Ramos (cell line): ENCODE results near the gene PRR11.
"Not testable (repeated sequence)": the region's sequence is repeated elsewhere in the genome, so short reads cannot be mapped to it uniquely, and the experiment has no call there.

Source experiments
- in situ Hi-C: fragments of 300-500 bp; cut with MboI; formaldehyde crosslinking; loops from one replicate; pipeline ENCODE4 v1.14.3; 2022; ENCODE audit warnings: low sequenced_read_pairs; ENCODE audit not compliant: unreplicated experiment

The PRR11 gene

GRCh38 chr17:59151006-59151405 lies 4.5 kb upstream of the PRR11 start:
- in situ Hi-C loops, result no loop called here

GRCh38 chr17:59151591-59151990 lies 4.0 kb upstream of the PRR11 start:
- in situ Hi-C loops, result no loop called here

DNA sequence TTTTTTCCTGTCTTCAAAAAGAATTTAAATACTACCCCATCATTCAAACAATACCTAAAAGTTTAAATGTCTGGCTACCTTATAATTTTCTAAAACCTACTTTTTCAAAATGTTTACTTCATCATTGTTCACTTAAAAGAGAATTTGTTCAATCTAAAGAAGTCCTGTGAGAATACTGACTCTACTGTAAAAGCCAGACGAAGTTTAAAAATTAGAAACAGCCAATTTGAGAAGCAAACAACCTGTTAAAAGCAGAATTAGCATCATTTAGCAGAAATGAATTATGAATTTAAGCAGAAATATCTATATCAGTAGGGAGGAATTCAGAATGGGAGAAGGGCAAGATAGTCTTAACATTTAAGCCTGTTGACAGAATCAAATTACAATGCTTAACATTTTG lies 2.6 kb upstream of the PRR11 start:
- in situ Hi-C loops, result no loop called here

DNA sequence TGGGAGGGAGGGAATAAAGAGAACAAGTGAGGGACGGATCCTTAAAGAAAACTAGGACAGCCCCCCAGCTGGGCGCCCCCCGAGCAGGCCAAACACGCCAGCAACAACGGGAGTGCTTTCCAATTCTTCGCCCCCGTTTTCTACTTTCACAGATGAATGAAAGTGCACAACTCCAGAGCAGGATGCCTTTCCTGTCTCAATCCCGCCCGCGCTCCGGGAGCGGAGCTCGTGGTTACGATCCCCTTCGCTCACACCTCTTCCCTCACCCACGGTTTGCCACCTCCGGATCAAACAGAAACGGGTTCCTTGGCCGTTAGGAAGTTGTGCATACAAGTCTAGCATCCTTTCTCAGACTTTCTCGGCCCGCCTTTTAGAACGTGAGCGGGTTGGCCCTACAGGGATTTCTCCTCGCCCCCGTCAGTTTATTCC lies 1.2 kb upstream of the PRR11 start:
- in situ Hi-C loops, result no loop called here

GRCh38 chr17:59154721-59155438 lies 666 bp upstream of the PRR11 start, which contains the start of gene SKA2:
Gene SKA2 (minus strand): TSS chr17:59155186. CDS start chr17:59155163, 23 bp downstream.
- in situ Hi-C loops, result no loop called here

DNA sequence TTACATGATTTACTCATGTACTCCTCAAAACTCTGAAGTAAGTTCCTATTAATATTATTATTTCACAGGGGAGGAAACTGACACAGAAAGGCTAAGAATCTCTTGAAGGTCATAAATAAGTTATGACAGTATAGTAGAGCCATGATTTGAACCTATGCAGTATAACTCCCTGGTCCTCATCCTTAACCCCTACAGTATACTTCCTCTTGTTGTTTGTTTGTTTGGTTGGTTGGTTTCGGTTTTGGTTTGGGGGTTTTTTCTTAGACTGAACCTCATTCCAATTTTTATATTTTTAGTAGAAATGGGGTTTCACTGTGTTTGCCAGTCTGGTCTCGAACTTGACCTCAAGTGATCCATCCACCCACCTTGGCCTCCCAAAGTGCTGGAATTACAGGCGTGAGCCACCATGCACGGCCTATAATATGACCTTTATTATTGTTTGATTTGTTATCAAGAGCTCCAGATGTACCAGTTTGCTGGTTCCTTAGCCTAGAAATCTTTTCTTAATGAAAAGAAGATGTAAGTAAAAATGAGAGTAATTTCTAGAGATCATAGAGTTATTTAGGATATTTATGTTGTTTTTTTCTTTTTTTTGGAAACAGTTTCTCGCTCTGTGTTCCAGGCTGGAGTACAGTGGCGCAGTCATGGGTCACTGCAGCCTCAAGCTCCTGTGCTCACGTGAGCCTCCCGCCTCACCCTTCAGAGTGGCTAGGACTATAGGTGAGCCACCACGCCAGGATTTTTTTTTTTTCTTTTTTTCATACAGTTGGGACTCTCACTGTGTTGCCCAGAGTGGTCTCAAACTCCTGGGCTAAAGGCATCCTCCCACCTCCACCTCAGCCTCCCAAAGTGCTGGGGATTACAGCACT lies 4.8 kb downstream of the PRR11 start:
- in situ Hi-C loops, result no loop called here

DNA sequence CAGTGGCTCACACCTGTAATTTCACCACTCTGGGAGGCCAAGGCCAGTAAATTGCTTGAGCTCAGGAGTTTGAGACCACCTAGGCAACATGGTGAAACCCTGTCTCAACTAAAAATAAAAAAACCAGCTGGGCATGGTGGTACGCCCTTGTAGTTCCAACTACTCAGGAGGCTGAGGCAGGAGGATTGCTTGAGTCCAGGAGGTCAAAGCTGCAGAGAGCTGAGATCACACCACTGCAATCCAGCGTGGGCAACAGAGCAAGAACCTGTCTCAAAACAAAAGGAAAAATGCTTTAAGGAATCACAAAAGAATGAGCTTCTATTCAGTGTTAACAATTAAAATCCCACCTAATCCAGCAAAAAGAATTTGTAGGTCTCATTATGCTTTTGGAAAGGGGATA lies 5.9 kb downstream of the PRR11 start:
- in situ Hi-C loops, result no loop called here

DNA sequence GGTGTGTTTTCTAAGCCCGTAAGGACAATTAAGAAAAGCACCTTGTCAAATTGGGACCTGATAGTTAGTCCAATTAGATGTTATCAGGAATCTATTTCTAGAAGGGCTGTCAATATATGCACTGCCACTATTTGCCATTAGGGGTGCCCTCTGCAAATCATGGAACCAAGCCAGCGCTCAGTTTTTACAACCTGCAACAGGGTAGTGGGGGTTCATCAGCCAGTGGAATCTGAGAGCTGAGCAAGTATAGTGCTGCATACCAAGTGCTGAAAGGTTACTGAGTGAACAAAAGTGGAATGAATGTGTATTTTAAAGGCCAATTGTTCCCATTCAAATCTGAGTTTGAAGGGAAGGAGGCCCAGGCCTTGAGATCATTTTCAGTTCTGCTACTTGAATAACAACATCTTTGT lies 10.4 kb downstream of the PRR11 start:
- in situ Hi-C loops, result no loop called here

DNA sequence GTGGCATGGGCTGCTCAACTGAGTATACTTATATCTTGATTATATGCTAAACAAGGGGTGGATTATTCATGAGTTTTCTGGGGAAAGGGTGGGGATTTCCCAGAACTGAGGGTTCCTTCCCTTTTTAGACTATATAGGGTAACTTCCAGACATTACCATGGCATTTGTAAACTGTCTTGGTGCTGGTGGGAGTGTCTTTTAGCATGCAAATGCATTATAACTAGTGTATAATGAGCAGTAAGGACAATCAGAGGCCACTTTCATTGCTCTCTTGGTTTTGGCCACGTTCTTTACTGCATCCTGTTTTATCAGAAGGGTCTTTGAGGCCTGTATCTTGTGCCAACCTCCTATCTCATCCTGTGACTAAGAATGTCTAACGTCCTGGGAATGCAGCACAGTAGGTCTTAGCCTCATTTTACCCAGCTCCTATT lies 12.0 kb downstream of the PRR11 start:
- in situ Hi-C loops, result no loop called here

DNA sequence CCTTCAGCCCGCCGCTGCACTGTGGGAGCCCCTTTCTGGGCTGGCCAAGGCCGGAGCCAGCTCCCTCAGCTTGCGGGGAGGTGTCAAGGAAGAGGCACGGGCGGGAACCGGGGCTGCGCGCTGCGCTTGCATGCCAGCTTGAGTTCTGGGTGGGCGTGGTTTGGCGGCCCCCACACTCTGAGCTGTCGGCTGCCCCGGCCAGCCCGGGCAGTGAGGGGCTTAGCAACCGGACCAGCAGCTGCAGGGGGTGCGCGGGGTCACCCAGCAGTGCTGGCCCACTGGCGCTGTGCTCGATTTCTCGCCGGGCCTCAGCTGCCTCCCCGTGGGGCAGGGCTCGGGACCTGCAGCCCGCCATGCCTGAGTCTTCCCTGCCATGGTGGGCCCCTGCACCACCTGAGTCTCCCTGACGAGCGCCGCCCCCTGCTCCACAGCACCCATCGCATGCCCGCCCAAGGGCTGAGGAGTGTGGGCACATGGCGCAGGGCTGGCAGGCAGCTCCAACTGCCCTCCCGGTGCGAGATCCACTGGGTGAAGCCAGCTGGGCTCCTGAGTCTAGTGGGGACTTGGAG lies 17.0 kb downstream of the PRR11 start:
- in situ Hi-C loops, result no loop called here

DNA sequence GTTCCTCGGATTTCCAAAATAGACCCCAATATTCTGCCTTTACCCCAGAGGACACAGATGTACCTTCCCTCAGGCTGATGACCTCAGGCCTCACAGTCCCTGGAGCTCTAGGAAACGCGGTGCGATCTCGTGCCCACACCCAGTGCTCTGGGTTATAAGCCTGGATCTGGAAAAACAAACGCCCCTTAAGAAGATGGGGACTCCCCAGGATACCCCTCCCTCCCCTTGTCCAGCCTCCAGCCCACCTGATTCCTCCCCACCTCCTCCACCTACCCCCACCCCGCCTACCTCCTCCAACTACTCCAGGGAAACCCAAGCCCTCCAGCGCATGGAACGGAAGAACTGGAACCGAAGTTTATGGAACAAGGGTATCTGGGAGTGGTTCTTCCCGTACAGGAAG lies 19.1 kb downstream of the PRR11 start:
- in situ Hi-C loops, result no loop called here

GRCh38 chr17:59175076-59175475 lies 19.5 kb downstream of the PRR11 start:
- in situ Hi-C loops, result no loop called here

GRCh38 chr17:59178266-59178985 lies 22.9 kb downstream of the PRR11 start:
- in situ Hi-C loops, result no loop called here

GRCh38 chr17:59179601-59180000 lies 24.1 kb downstream of the PRR11 start:
- in situ Hi-C loops, result not testable (repeated sequence)

- in situ Hi-C loops, result no loop called here
These were observed 25.1 kb downstream of the PRR11 start for GRCh38 chr17:59180626-59181025.

DNA sequence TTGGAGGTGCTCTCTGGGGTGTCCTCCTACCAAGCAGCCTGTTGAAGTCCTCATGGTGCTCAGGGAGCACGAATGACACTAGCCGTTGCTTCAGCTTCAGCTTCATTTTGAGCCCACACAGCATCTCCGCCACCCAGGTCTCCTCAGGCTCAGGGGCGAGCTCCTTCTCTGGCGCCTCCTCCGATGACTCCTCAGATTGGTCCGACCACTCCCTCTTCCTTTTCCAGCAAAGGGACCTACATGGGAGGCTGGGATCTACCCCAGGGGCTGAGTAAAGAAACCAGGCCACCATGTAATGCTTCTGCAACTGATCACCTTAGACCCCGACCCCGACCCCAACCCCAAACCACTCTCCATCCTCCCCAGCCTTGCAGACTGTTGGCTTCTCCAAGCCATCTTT lies 25.9 kb downstream of the PRR11 start:
- in situ Hi-C loops, result no loop called here

- in situ Hi-C loops, result no loop called here
These were observed 30.5 kb downstream of the PRR11 start for GRCh38 chr17:59185997-59186396.

GRCh38 chr17:59186850-59187249 lies 31.3 kb downstream of the PRR11 start:
- in situ Hi-C loops, result no loop called here

- in situ Hi-C loops, result no loop called here
These were observed 35.3 kb downstream of the PRR11 start for GRCh38 chr17:59190806-59191205.

DNA sequence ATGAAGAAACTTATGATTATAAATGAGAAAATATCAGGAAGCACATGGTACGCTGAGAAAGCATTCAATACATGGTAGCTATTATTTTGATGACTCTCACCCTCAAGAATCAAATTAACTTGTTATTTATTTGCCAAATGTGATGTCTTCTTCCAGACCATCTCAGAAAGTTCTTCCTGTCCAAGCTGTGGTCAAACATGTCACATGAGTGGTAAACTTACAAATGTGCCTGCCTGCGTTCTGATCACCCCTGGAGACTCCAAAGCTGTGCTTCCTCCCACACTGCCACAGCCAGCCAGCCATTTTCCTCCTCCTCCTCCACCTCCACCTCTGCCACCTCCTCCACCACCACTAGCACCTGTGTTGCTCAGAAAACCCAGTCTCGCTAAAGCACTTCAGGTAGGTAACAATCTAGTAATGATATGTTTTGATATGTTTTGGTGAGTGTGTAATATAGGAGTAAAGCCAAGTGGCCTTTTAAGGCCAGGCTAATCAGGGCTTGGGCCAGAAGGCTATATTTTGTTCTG lies 37.9 kb downstream of the PRR11 start:
- in situ Hi-C loops, result no loop called here
